ENCODE measurements around the gene OXSR1.

DNA sequence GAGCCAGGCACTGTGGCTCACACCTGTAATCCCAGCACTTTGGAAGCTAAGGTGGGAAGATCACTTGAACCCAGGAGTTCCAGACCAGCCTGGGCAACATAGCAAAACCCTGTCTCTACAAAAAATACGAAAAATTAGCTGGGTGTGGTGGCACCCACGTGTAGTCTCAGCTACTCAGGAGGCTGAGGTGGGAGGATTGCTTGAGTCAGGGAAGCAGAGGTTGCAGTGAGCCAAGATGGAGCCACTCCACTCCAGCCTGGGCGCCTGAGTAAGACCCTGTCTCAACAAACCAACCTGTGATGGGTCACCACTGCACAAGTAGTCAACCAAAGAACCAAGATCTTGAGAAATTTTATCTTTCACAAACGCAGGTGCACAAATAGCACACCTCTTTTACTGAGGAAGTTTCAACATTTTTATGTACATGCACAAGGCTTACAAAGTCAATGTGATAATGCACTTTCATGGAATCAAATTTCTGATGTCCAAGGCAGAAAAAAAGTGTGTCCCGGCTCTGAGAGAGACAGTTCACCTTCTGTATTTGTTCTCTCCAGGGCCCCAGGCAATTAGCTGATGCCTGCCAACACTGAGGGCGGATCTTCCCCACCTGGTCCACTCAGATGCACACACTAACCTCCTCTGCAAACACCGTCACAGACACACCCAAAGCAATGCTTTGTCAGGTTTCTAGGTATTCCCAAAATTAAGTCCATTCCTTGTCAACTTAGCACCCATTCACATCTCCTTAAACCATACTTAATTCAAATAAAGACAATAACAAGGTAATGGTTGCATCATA is 40.8 kb upstream of the OXSR1 start:
- TF ChIP-seq CTCF (IDR thresholded peaks at IDR 0.05) (no peak), POLR2A (IDR thresholded peaks at IDR 0.05) (no peak)
